HepG2 (cell line): ENCODE results near the gene CORO7. TPM values are rescaled to one million over a fixed set of nuclear protein-coding genes. Genes with fewer than 3 reads are reported as not detected.

Source experiments
- ATAC-seq: fragments of 200-7000 bp; cut with Tn5 transposase; 3 replicates; pipeline ENCODE4 v1.9.1; 2020; ENCODE audit warnings: mild to moderate bottlenecking, moderate library complexity
- BruUV-seq: library from RNA; stranded (reverse); fragments of 400-500 nt; replicated peaks from 2 replicates; lab custom pipeline; 2021; lab: Mats Ljungman, UMichigan
- CTCF ChIA-PET: fragments of 300-600 bp; formaldehyde crosslinking; extraction: SDS; loops from one replicate; lab custom pipeline; 2021; ENCODE audit warnings: low total read pairs, inconsistent platforms, low intra/inter-chr PET ratio; lab: Yijun Ruan, JAX
- POLR2A ChIA-PET: fragments of 350-600 bp; sonication (Branson Sonifier 250); formaldehyde crosslinking; loops from one replicate; lab custom pipeline; 2020; ENCODE audit warnings: antibody characterized with exemption, inconsistent platforms; lab: Yijun Ruan, JAX
- DNase-seq: peaks from one replicate; pipeline ENCODE4 v3.0.0-alpha.2; 2015; ENCODE audit warnings: low spot score
- FAIRE-seq: peaks from 3 replicates; lab custom pipeline; 2011; peaks lifted over from hg19 to GRCh38; lab: Jason Lieb, UNC
- H2AFZ ChIP-seq: one replicate; pipeline ENCODE4 v1.6.1; 2011; ENCODE audit warnings: low read length, inconsistent platforms
- H3K27ac ChIP-seq: fragments of 300-600 bp; 3 replicates; pipeline ENCODE4 v1.8.0; 2011; ENCODE audit warnings: mixed run types, mild to moderate bottlenecking, mixed read lengths, low read length, inconsistent platforms; ENCODE audit not compliant: insufficient read depth; ENCODE audit errors: extremely low read length
- H3K27me3 ChIP-seq, 2 experiments: fragments of 200-600 bp in 1 of 2; 2 replicates in 1 of 2; 3 replicates in 1 of 2; pipeline versions ENCODE4 v1.6.0 to v1.8.0; 2011; ENCODE audit warnings: low read length in 2 of 2, mild to moderate bottlenecking in 2 of 2, moderate library complexity in 2 of 2, inconsistent platforms in 1 of 2; ENCODE audit not compliant: insufficient read depth in 2 of 2, control insufficient read depth in 1 of 2
- H3K36me3 ChIP-seq, 2 experiments: fragments of 200-600 bp in 1 of 2; replicated peaks in 1 of 2; 2 replicates in 1 of 2; 3 replicates in 1 of 2; pipeline versions ENCODE4 v1.5.1 to v1.8.0; 2011; ENCODE audit warnings: low read length in 2 of 2, inconsistent platforms in 1 of 2; ENCODE audit not compliant: insufficient read depth in 2 of 2, control insufficient read depth in 1 of 2
- H3K4me1 ChIP-seq: 2 replicates; pipeline ENCODE4 v1.5.1; 2012; ENCODE audit warnings: low read length, inconsistent platforms; ENCODE audit not compliant: insufficient read depth
- H3K4me2 ChIP-seq: 2 replicates; pipeline ENCODE4 v1.6.0; 2011; ENCODE audit warnings: low read depth, low read length, inconsistent platforms
- H3K4me3 ChIP-seq, 3 experiments: fragments of 200-600 bp in 1 of 3; sonication (generic), shearing (Covaris generic) in 1 of 3; replicated peaks in 1 of 3; 2 replicates each; pipeline ENCODE4 v1.5.1; 2011 to 2016; ENCODE audit warnings: low read length in 3 of 3, inconsistent platforms in 2 of 3, low read depth in 2 of 3, mild to moderate bottlenecking in 2 of 3, control low read depth in 1 of 3, mixed read lengths in 1 of 3; ENCODE audit not compliant: insufficient read depth in 1 of 3
- H3K79me2 ChIP-seq: one replicate; pipeline ENCODE4 v1.6.1; 2011; ENCODE audit warnings: low read length, inconsistent platforms; ENCODE audit not compliant: insufficient read depth
- H3K9ac ChIP-seq: 2 replicates; pipeline ENCODE4 v1.6.0; 2011; ENCODE audit warnings: mild to moderate bottlenecking, low read depth, low read length, inconsistent platforms; ENCODE audit not compliant: insufficient read depth
- H3K9me3 ChIP-seq: 2 replicates; pipeline ENCODE4 v1.5.1; 2012; ENCODE audit warnings: mild to moderate bottlenecking, low read length
- H4K20me1 ChIP-seq: 2 replicates; pipeline ENCODE4 v1.6.0; 2011; ENCODE audit warnings: inconsistent platforms, mild to moderate bottlenecking, low read length, moderate library complexity; ENCODE audit not compliant: insufficient read depth
- ARID3A ChIP-seq: IDR thresholded peaks from 2 replicates; pipeline ENCODE4 v1.6.1; 2012; ENCODE audit warnings: low read depth, low read length, improper control_type of control experiment
- CTCF ChIP-seq: sonication (generic); formaldehyde crosslinking; IDR thresholded peaks from 2 replicates; pipeline ENCODE4 v1.5.0; 2020; ENCODE audit warnings: mild to moderate bottlenecking, missing genetic modification reagents, moderate library complexity
- HCFC1 ChIP-seq: fragments of 150-350 bp; IDR thresholded peaks from 2 replicates; pipeline ENCODE4 v1.6.1; 2014; ENCODE audit warnings: low read depth, low read length
- KDM3A ChIP-seq: IDR thresholded peaks from 2 replicates; pipeline ENCODE4 v1.6.1; 2018; ENCODE audit warnings: low read depth, missing compliant biosample characterization
- ZBTB34 ChIP-seq: sonication (generic); formaldehyde crosslinking; IDR thresholded peaks from 2 replicates; pipeline ENCODE4 v1.8.0; 2022; ENCODE audit warnings: mild to moderate bottlenecking, missing genetic modification reagents
- ZNF121 ChIP-seq: sonication (generic); formaldehyde crosslinking; IDR thresholded peaks from 2 replicates; pipeline ENCODE4 v1.5.0; 2020; ENCODE audit warnings: mild to moderate bottlenecking, missing genetic modification reagents
- ZNF234 ChIP-seq: sonication (generic); formaldehyde crosslinking; conservative IDR thresholded peaks from 2 replicates; pipeline ENCODE4 v1.5.1; 2020; ENCODE audit warnings: mild to moderate bottlenecking, missing genetic modification reagents
- ZNF264 ChIP-seq: sonication (generic); formaldehyde crosslinking; IDR thresholded peaks from 2 replicates; pipeline ENCODE4 v1.4.0; 2020; ENCODE audit warnings: missing genetic modification reagents
- ZNF687 ChIP-seq: sonication (generic); formaldehyde crosslinking; IDR thresholded peaks from 2 replicates; pipeline ENCODE4 v1.5.1; 2020; ENCODE audit warnings: mild to moderate bottlenecking, missing genetic modification reagents, moderate library complexity
- WGBS: methylation state at CpG from one replicate; pipeline ENCODE4 v1.1.6; 2017; ENCODE audit warnings: low lambda C conversion rate; 5-methylcytosine and 5-hydroxymethylcytosine counted together
- in situ Hi-C: cut with HindIII; loops from 2 replicates; pipeline ENCODE4 v1.10.0; 2017; ENCODE audit warnings: low pct_unique_long_range_greater_than_20kb; ENCODE audit not compliant: extremely low pct_ligation_motif_present
- intact Hi-C: fragments of 100-400 bp; cut with micrococcal nuclease; formaldehyde crosslinking; loops from one replicate; pipeline ENCODE4 v1.10.0; 2022; ENCODE audit not compliant: unreplicated experiment
- polyA plus RNA-seq, 8 experiments: library from polyadenylated mRNA; depleted of rRNA in 3 of 8; stranded (reverse) in 7 of 8; unstranded in 1 of 8; fragments of >200 nt; fragmentation: Illumina TruSeq in 4 of 8; extraction: Trizol in 4 of 8; gene quantifications; 2 replicates each; pipeline versions ENCODE4 v1.2.1 to v1.2.3, GENCODE V29; 2011 to 2016; ENCODE audit warnings: low read depth in 4 of 8, missing spikeins in 1 of 8, mixed read lengths in 1 of 8; ENCODE audit not compliant: insufficient read depth in 1 of 8
- total RNA-seq, 5 experiments: library from RNA; depleted of rRNA; stranded (reverse); fragments of >200 nt; fragmentation: Illumina TruSeq; extraction: Trizol; gene quantifications; 2 replicates each; pipeline ENCODE4 v1.2.3, GENCODE V29; 2016; ENCODE audit warnings: low read depth in 1 of 5
- TF ChIP-seq, protein P1 (sequence below): sonication (generic); formaldehyde crosslinking; IDR thresholded peaks from 2 replicates; pipeline ENCODE4 v1.4.0; 2020; ENCODE audit warnings: missing genetic modification reagents, mild to moderate bottlenecking, borderline replicate concordance
- TF ChIP-seq, protein P2 (sequence below): sonication (generic); formaldehyde crosslinking; IDR thresholded peaks from 2 replicates; pipeline ENCODE4 v1.8.0; 2023; ENCODE audit warnings: mild to moderate bottlenecking, missing genetic modification reagents

The CORO7 gene
- total and polyA plus RNA-seq, 2 of the 13 experiments (the other 11 are each of a cell fraction or from before 2014, with no cell fraction given) = 9.9 to 14.3 TPM

DNA sequence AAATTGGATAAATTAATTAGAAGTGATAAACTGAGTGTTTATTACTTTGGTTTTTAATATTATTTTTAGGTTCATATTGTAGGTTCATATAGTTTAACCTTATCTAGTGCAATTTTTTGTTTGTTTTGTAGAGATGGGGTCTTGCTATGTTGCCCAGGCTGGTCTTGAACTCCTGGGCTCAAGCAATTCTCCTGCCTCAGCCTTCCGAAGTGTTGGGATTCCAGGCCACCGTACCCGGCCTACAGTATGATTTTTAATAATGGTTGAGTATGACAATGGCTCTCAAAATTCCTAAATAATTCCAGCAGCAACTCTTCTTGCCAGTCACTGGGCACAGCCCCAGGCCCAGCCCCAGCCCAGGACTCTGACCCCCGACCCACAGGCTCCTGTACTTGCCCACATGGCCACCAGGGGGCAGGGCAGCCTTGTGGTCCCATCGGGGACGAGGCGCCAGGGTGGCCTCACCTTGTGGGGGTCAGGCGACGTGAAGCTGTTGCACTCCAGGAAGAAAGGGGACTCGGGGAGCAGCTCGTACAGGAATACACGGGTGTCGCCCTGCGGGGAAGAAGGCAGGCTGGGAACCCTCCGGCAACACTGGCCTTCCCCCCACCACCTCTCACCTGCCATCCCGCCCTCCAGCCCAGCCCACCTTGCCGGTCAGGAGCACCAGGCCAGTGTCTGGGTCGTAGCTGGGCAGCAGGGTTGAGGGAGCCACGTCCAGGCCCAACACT is 57.4 kb downstream of the CORO7 start:
- Histone ChIP-seq H3K4me2 (no peak overlapping the region), H3K27ac (no peak overlapping the region), H4K20me1 (no peaks in the 10 kb centered on the region), H3K4me1 (peaks cover 17% of the 10 kb centered on the region), H2AFZ (no peak overlapping the region), H3K36me3 (no peaks in the 10 kb centered on the region), H3K9ac (no peak overlapping the region), H3K4me3 (no peak overlapping the region; a peak in 1 of 6 replicates), H3K9me3 (no peaks in the 10 kb centered on the region), H3K27me3 (no peaks in the 10 kb centered on the region; a peak in 1 of 5 replicates), H3K79me2 (no peaks in the 10 kb centered on the region)
- FAIRE-seq = peak; percentile 44
- CTCF ChIA-PET = interaction anchor here (0.9 to 4.9 kb wide), 4 partner anchors 19 to 52 kb away, joined by 3 to 92 read pairs (median 8); no protein-coding TSS in a partner anchor
- POLR2A ChIA-PET = interaction anchor here (1.0 kb wide), 2 partner anchors 14 to 42 kb away, joined by 3 read pairs; no protein-coding TSS in a partner anchor
- BruUV-seq = no TSS peak
- intact Hi-C loops (loop anchor here (1.0 to 2.0 kb wide), 3 partner anchors 14 to 43 kb away; no protein-coding TSS in a partner anchor), in situ Hi-C loops (no loop called here)
- peak; percentile 80 for ATAC-seq
- WGBS = 34% methylated on average over 11 of the region's 19 CpGs
- peak; percentile 53 for DNase-seq
- TF ChIP-seq ZBTB34 (CRISPR knock-in tag) (no peak), HCFC1 (no peak), ZNF264 (CRISPR knock-in tag) (no peak), ARID3A (no peak), CTCF (CRISPR knock-in tag) (peak; percentile 98), ZNF121 (CRISPR knock-in tag) (peak; percentile 83), ZNF234 (no peak), KDM3A (CRISPR knock-in tag) (0 out of 2 replicates have a peak, but pooled peaks have one; percentile 63), ZNF687 (CRISPR knock-in tag) (peak; percentile 73)
- TF ChIP-seq, protein P1, sequence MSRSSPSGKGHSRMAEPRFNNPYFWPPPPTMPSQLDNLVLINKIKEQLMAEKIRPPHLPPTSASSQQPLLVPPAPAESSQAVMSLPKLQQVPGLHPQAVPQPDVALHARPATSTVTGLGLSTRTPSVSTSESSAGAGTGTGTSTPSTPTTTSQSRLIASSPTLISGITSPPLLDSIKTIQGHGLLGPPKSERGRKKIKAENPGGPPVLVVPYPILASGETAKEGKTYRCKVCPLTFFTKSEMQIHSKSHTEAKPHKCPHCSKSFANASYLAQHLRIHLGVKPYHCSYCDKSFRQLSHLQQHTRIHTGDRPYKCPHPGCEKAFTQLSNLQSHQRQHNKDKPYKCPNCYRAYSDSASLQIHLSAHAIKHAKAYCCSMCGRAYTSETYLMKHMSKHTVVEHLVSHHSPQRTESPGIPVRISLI (CRISPR knock-in tag) = no peak
- TF ChIP-seq, protein P2, sequence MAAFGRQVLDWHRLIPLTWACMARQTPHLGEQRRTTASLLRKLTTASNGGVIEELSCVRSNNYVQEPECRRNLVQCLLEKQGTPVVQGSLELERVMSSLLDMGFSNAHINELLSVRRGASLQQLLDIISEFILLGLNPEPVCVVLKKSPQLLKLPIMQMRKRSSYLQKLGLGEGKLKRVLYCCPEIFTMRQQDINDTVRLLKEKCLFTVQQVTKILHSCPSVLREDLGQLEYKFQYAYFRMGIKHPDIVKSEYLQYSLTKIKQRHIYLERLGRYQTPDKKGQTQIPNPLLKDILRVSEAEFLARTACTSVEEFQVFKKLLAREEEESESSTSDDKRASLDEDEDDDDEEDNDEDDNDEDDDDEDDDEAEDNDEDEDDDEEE (CRISPR knock-in tag) = no peak
